Stomach (tissue), 9 donors: Measurements from ENCODE around the gene CYP1A2. TPM values are rescaled to one million over a fixed set of nuclear protein-coding genes. Genes with fewer than 3 reads are reported as not detected.

ENCODE experiments used
- DNase-seq, 2 donors: peaks; one replicate each; pipeline versions ENCODE4 v3.0.0 to v3.0.0-alpha.2; 2013 to 2019
- H3K27ac ChIP-seq, 5 donors: fragments of 200-600 bp in 4 of 5; sonication (generic) in 4 of 5; one replicate each; pipeline ENCODE4 v1.5.1; 2013 to 2019; ENCODE audit warnings: mild to moderate bottlenecking in 1 of 5, moderate library complexity in 1 of 5
- H3K27me3 ChIP-seq, 3 donors: fragments of 200-600 bp; sonication (generic); one replicate each; pipeline ENCODE4 v1.5.1; 2017 to 2019; ENCODE audit warnings: mixed run types in 1 of 3
- H3K36me3 ChIP-seq, 4 donors: fragments of 200-600 bp; sonication (generic); 1 replicate in 3 of 4; 2 replicates in 1 of 4; pipeline ENCODE4 v1.5.1; 2016 to 2019
- H3K4me1 ChIP-seq, 4 donors: fragments of 200-600 bp; sonication (generic); one replicate each; pipeline ENCODE4 v1.5.1; 2016 to 2019
- H3K4me3 ChIP-seq, 4 donors: fragments of 200-600 bp; sonication (generic) in 3 of 4; one replicate each; pipeline ENCODE4 v1.5.1; 2016 to 2019; ENCODE audit warnings: mild to moderate bottlenecking in 1 of 4
- H3K9me3 ChIP-seq, 4 donors: fragments of 200-600 bp; sonication (generic); one replicate each; pipeline ENCODE4 v1.5.1; 2016 to 2019
- CTCF ChIP-seq, 7 experiments: fragments of 450-650 bp in 4 of 7; fragments of 200-600 bp in 3 of 7; sonication (generic) in 3 of 7; IDR thresholded peaks; one replicate each; pipeline ENCODE4 v1.5.1; 2016 to 2019; ENCODE audit warnings: antibody characterized with exemption in 7 of 7, control low read depth in 2 of 7, mild to moderate bottlenecking in 1 of 7
- EP300 ChIP-seq: sonication (generic); formaldehyde crosslinking; IDR thresholded peaks from one replicate; pipeline ENCODE4 v1.6.1; 2017; ENCODE audit warnings: antibody characterized with exemption
- POLR2A ChIP-seq, 4 donors: fragments of 450-650 bp; IDR thresholded peaks; one replicate each; pipeline ENCODE4 v1.6.1; 2016; ENCODE audit warnings: antibody characterized with exemption in 4 of 4, control low read depth in 2 of 4, mild to moderate bottlenecking in 1 of 4, moderate library complexity in 1 of 4
- POLR2AphosphoS5 ChIP-seq, 3 donors: sonication (generic); formaldehyde crosslinking; IDR thresholded peaks; one replicate each; pipeline ENCODE4 v1.6.1; 2016; ENCODE audit warnings: antibody characterized with exemption in 3 of 3
- WGBS, 5 donors: extraction: QIAGEN DNeasy Blood & Tissue Kit in 3 of 5; methylation state at CpG; one replicate each; pipeline versions ENCODE4 v1.1.5 to v1.1.7; 2013 to 2018; 5-methylcytosine and 5-hydroxymethylcytosine counted together
- intact Hi-C: fragments of 100-400 bp; cut with DNase I; formaldehyde crosslinking; loops from one replicate; pipeline ENCODE4 v1.15.1; 2023; ENCODE audit warnings: low total_unique reads
- polyA plus RNA-seq, 3 donors: library from polyadenylated mRNA; stranded (reverse); fragments of 200-250 nt; gene quantifications; one replicate each; pipeline ENCODE4 v1.2.3, GENCODE V29; 2013
- total RNA-seq, 5 donors: library from RNA; depleted of rRNA; stranded (reverse); fragments of >200 nt; gene quantifications; one replicate each; pipeline versions ENCODE4 v1.1.0 to v1.2.3, GENCODE V29; 2014 to 2016
- donor health status: healthy with polysubstance abuse.
- donor health status: Bipolar disorder and iron deficiency.
- donor health status: healthy.

The CYP1A2 gene
- total and polyA plus RNA-seq, 8 donors, result not detected

DNA sequence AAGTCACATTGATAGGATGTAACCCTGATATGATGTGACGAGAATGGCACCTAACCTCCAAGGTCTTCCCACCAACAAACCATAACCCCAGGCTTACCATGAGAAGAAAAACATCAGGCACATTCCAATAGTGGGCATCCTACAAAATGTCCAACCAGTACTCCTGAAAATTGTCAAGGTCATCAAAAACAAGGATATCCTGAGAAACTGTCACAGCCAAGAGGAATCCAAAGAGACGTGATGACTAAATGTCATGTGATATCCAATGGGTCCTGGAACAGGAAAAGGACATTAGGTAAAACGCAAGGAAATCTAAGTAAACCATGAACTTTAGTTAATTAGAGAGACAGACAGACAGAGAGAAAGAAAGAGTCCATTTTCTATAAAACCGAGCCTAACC, 2.3 kb upstream of the CYP1A2 start:
- TF ChIP-seq EP300 (no peak), CTCF (IDR thresholded peaks at IDR 0.05) (no peak), POLR2A (IDR thresholded peaks at IDR 0.05) (no peak), POLR2AphosphoS5 (IDR thresholded peaks at IDR 0.05) (no peak)
- 62 to 73% (median 70%) methylated on average over 4 of the region's 4 CpGs for WGBS, 5 donors

DNA sequence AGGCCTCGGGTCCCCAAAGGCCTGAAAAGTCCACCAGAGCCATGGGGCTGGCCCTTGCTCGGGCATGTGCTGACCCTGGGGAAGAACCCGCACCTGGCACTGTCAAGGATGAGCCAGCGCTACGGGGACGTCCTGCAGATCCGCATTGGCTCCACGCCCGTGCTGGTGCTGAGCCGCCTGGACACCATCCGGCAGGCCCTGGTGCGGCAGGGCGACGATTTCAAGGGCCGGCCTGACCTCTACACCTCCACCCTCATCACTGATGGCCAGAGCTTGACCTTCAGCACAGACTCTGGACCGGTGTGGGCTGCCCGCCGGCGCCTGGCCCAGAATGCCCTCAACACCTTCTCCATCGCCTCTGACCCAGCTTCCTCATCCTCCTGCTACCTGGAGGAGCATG, 1.2 kb downstream of the CYP1A2 start:
- H3K27ac ChIP-seq, result no peak overlapping the region
- WGBS, 5 donors, result 85 to 94% (median 90%) methylated on average over 3 to 20 of the region's 20 CpGs
- H3K4me3 ChIP-seq, result no peak overlapping the region
- H3K27me3 ChIP-seq, result no peaks in the 10 kb centered on the region
- no peak for TF ChIP-seq EP300
- no peak for TF ChIP-seq POLR2A (IDR thresholded peaks at IDR 0.05)
- TF ChIP-seq CTCF (IDR thresholded peaks at IDR 0.05), result no peak
- no peak for TF ChIP-seq POLR2AphosphoS5 (IDR thresholded peaks at IDR 0.05)
- H3K9me3 ChIP-seq, result no peaks in the 10 kb centered on the region
- H3K4me1 ChIP-seq, result no peaks in the 10 kb centered on the region
- DNase-seq, result no peak
- intact Hi-C loops, result no loop called here
- no peaks in the 10 kb centered on the region for H3K36me3 ChIP-seq

More for the DNA sequence above, 2.3 kb upstream of the CYP1A2 start:
- H3K27ac ChIP-seq, result no peak overlapping the region
- peaks cover 0 to 6% (median 0%) of the 10 kb centered on the region in 3 donors for H3K27me3 ChIP-seq
- intact Hi-C loops, result no loop called here
- H3K36me3 ChIP-seq, result no peaks in the 10 kb centered on the region
- H3K4me3 ChIP-seq, result no peak overlapping the region
- H3K4me1 ChIP-seq, result no peaks in the 10 kb centered on the region
- peaks cover 0 to 7% (median 5%) of the 10 kb centered on the region in 4 donors for H3K9me3 ChIP-seq
- no peak for DNase-seq

- Histone ChIP-seq H3K27ac (no peak overlapping the region), H3K36me3 (no peaks in the 10 kb centered on the region), H3K4me1 (no peaks in the 10 kb centered on the region), H3K27me3 (no peaks in the 10 kb centered on the region), H3K4me3 (no peak overlapping the region), H3K9me3 (no peaks in the 10 kb centered on the region)
- intact Hi-C loops, result no loop called here
- WGBS, 5 donors, result 30 to 44% (median 37%) methylated on average over 2 of the region's 2 CpGs
- TF ChIP-seq POLR2A (IDR thresholded peaks at IDR 0.05), result no peak
- DNase-seq, result no peak
These were observed 2.1 kb downstream of the CYP1A2 start for GRCh38 chr15:74750751-74751150.

DNA sequence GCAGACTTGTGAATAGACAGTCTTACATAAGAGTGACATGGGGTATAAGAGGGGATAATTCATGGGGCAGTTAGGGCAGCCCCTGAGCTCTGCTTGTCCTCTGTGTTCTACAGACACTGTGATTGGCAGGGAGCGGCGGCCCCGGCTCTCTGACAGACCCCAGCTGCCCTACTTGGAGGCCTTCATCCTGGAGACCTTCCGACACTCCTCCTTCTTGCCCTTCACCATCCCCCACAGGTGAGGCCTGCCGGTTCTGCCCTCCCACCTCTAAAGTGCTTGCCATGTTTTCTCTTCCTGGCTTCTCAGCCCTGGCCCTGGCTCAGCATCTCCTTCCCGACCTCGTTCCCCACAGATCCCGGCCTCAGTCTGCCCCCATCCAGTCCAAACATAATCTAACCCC, 3.4 kb downstream of the CYP1A2 start:
- H3K27me3 ChIP-seq, result no peaks in the 10 kb centered on the region
- no peaks in the 10 kb centered on the region for H3K9me3 ChIP-seq
- H3K4me3 ChIP-seq, result no peak overlapping the region
- no peak overlapping the region for H3K27ac ChIP-seq
- no peak for DNase-seq
- H3K36me3 ChIP-seq, result no peaks in the 10 kb centered on the region
- TF ChIP-seq POLR2A (IDR thresholded peaks at IDR 0.05), result no peak
- WGBS, 5 donors, result 64 to 78% (median 69%) methylated on average over 8 of the region's 8 CpGs
- intact Hi-C loops, result no loop called here
- no peaks in the 10 kb centered on the region for H3K4me1 ChIP-seq

- TF ChIP-seq POLR2A (IDR thresholded peaks at IDR 0.05) (no peak), POLR2AphosphoS5 (IDR thresholded peaks at IDR 0.05) (no peak), EP300 (no peak), CTCF (IDR thresholded peaks at IDR 0.05) (no peak)
- Histone ChIP-seq H3K27ac (no peak overlapping the region), H3K9me3 (no peaks in the 10 kb centered on the region), H3K4me3 (no peak overlapping the region), H3K27me3 (no peaks in the 10 kb centered on the region), H3K4me1 (no peaks in the 10 kb centered on the region), H3K36me3 (no peaks in the 10 kb centered on the region)
- no peak for DNase-seq
- intact Hi-C loops, result no loop called here
- 41 to 59% (median 55%) methylated on average over 5 of the region's 5 CpGs for WGBS, 5 donors
These were observed 3.9 kb downstream of the CYP1A2 start for GRCh38 chr15:74752531-74752930.
